Kasumi-1 (cell line): ENCODE results near the gene HTR3E.
A peak's percentile ranks its signal among the peaks of the same experiment; 100 is the strongest.

Experiments
- DNase-seq, 2 experiments: peaks; one replicate each; lab custom pipeline; 2025; lab: John Stamatoyannopoulos, UW

Gene HTR3E

DNA sequence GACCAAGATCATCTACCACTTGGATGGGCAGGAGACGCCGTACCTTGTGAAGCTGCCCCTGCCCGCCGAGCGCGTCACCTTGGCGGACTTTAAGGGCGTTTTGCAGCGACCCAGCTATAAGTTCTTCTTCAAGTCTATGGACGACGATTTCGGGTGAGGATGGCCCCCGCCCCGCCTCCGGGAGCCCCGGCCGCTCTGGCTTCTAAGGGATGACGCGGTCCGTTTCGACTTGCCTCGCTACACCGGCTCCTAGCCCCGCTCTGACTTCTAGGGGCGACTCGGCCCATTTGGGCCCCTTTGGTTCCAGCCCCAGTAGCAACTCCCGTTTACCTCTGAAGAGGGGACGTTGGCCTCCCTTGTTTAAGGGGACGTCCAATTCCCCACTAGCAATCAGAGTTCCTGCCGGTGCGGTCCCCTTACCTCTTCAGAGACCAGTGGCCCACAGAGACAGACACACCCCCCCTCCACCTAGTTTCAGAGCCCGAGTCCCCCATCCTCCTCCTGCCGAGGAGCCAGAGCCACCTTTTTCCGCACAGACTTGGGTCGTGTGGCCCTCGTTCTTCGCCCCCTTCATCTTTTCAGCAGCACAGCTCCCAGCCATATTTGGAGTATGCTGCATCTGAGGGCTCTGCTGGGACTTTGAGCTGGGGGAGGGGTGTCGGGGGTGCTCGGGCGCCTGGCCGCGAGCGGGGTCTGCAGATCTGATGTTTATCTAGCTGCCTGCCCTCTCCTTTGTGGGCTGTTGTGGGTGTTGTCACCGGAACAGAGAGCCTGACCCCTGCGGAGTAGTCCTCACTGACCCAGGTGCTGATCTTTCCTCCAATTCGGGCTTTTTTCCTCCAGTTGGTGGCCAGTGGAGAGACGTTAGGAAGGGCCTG, 59.0 kb downstream of the HTR3E start:
- DNase-seq: no peak

DNA sequence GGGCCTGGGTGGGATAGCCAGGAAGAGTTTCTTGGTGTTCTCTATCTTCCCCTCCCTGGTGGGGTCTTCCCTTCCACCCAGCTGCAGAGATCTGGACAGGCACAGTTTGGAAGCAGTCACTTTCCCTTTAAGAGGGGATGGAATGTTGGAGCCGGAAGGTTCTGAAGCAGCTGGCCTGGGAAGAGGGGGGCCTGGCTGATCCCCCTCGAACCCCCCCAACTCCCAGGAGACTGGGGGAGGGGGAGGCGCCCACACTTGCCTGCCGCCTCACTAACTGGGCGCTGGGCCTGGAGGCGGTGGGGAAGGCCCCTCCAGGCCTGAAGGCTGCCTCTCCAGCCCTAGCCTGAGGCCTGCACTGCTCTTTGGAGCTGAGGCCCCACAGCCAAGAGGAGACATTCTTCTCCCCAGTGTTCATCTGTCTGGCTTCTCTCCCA, 59.7 kb downstream of the HTR3E start:
- DNase-seq: peak in 1 of 2 experiments; percentile 15
